H1 (cell line): ENCODE results near the gene BPIFB3. TPM values are rescaled to one million over a fixed set of nuclear protein-coding genes. Genes with fewer than 3 reads are reported as not detected.

Experiments used
- CTCF ChIA-PET: fragments of 300-600 bp; sonication (Branson Sonifier 250); formaldehyde crosslinking; loops from one replicate; lab custom pipeline; 2021; ENCODE audit not compliant: partially characterized antibody; lab: Charles Lee
- POLR2A ChIA-PET: fragments of 300-600 bp; sonication (Branson Sonifier 250); formaldehyde crosslinking; loops from one replicate; lab custom pipeline; 2021; ENCODE audit warnings: inconsistent platforms; ENCODE audit not compliant: partially characterized antibody; lab: Charles Lee
- DNase-seq, 2 experiments: peaks; one replicate each; pipeline versions ENCODE4 v3.0.0 to v3.0.0-alpha.2; 2010 to 2022; ENCODE audit warnings: low spot score in 2 of 2, low read depth in 1 of 2, mixed read lengths in 1 of 2
- FAIRE-seq: peaks from 2 replicates; lab custom pipeline; 2011; peaks lifted over from hg19 to GRCh38; lab: Jason Lieb, UNC
- H2AFZ ChIP-seq: 2 replicates; pipeline ENCODE4 v1.8.1; 2012; ENCODE audit warnings: low read length, inconsistent platforms
- H2AK5ac ChIP-seq: 2 replicates; pipeline ENCODE4 v1.6.1; 2013; ENCODE audit warnings: low read depth, low read length
- H2BK120ac ChIP-seq: replicated peaks from 2 replicates; pipeline ENCODE3; 2013; ENCODE audit warnings: low read depth, low read length, inconsistent platforms
- H2BK12ac ChIP-seq: 2 replicates; pipeline ENCODE4 v1.6.1; 2013; ENCODE audit warnings: low read depth, low read length
- H2BK15ac ChIP-seq: 2 replicates; pipeline ENCODE4 v1.6.1; 2013; ENCODE audit warnings: low read length
- H2BK20ac ChIP-seq: 2 replicates; pipeline ENCODE4 v1.6.1; 2013; ENCODE audit warnings: low read length
- H2BK5ac ChIP-seq: 2 replicates; pipeline ENCODE4 v1.6.1; 2013; ENCODE audit warnings: low read depth, low read length
- H3K14ac ChIP-seq: 2 replicates; pipeline ENCODE4 v1.6.1; 2013; ENCODE audit warnings: inconsistent platforms; ENCODE audit not compliant: insufficient read length
- H3K18ac ChIP-seq: 2 replicates; pipeline ENCODE4 v1.6.1; 2013; ENCODE audit warnings: low read length; ENCODE audit errors: extremely low read depth
- H3K23ac ChIP-seq: 2 replicates; pipeline ENCODE4 v1.6.1; 2013; ENCODE audit warnings: inconsistent platforms; ENCODE audit not compliant: insufficient read length
- H3K23me2 ChIP-seq: 2 replicates; pipeline ENCODE4 v1.6.1; 2013; ENCODE audit warnings: low read depth, low read length
- H3K27ac ChIP-seq: 2 replicates; pipeline ENCODE4 v1.6.1; 2011; ENCODE audit warnings: low read depth, low read length, inconsistent platforms
- H3K27me3 ChIP-seq, 4 experiments: replicated peaks in 1 of 4; 1 replicate in 1 of 4; 2 replicates in 3 of 4; pipeline versions ENCODE4 v1.6.1 to v1.8.1; 2011 to 2013; ENCODE audit warnings: low read length in 3 of 4, mild to moderate bottlenecking in 3 of 4, inconsistent platforms in 2 of 4, mixed read lengths in 2 of 4, moderate library complexity in 1 of 4; ENCODE audit not compliant: control insufficient read depth in 3 of 4, insufficient read depth in 3 of 4; ENCODE audit errors: extremely low read depth in 1 of 4
- H3K36me3 ChIP-seq, 4 experiments: 2 replicates each; pipeline versions ENCODE4 v1.6.1 to v1.8.1; 2011 to 2013; ENCODE audit warnings: mild to moderate bottlenecking in 4 of 4, low read length in 3 of 4, moderate library complexity in 2 of 4, control low read depth in 1 of 4, inconsistent platforms in 1 of 4; ENCODE audit not compliant: insufficient read depth in 4 of 4, control insufficient read depth in 2 of 4
- H3K4ac ChIP-seq: replicated peaks from 2 replicates; pipeline ENCODE3; 2013; ENCODE audit warnings: low read length, low read depth, mixed read lengths, inconsistent platforms; ENCODE audit not compliant: insufficient read length
- H3K4me1 ChIP-seq, 4 experiments: replicated peaks in 1 of 4; 1 replicate in 1 of 4; 2 replicates in 3 of 4; pipeline versions ENCODE4 v1.6.1 to v1.8.1; 2011 to 2013; ENCODE audit warnings: low read length in 3 of 4, inconsistent platforms in 2 of 4, mixed read lengths in 1 of 4; ENCODE audit not compliant: insufficient read depth in 4 of 4, control insufficient read depth in 3 of 4
- H3K4me2 ChIP-seq, 2 experiments: 2 replicates each; pipeline versions ENCODE4 v1.6.1 to v1.8.1; 2011 to 2013; ENCODE audit warnings: low read depth in 2 of 2, low read length in 2 of 2, control low read depth in 1 of 2, inconsistent platforms in 1 of 2, mild to moderate bottlenecking in 1 of 2; ENCODE audit not compliant: insufficient read depth in 1 of 2
- H3K4me3 ChIP-seq, 4 experiments: fragments of 200-600, 300-600 bp in 1 of 4; sonication (generic), shearing (Covaris generic), sonication (Bioruptor Twin) in 1 of 4; 2 replicates each; pipeline versions ENCODE4 v1.5.1 to v1.8.1; 2011 to 2016; ENCODE audit warnings: low read length in 4 of 4, low read depth in 3 of 4, control low read depth in 2 of 4, inconsistent platforms in 2 of 4, mild to moderate bottlenecking in 2 of 4, mixed read lengths in 1 of 4, moderate library complexity in 1 of 4; ENCODE audit not compliant: insufficient read depth in 2 of 4; ENCODE audit errors: extremely low read depth in 1 of 4
- H3K56ac ChIP-seq: replicated peaks from 2 replicates; pipeline ENCODE3; 2013; ENCODE audit warnings: low read depth, mild to moderate bottlenecking, mixed read lengths, low read length, inconsistent platforms; ENCODE audit not compliant: insufficient read length
- H3K79me1 ChIP-seq: 2 replicates; pipeline ENCODE4 v1.6.1; 2013; ENCODE audit warnings: low read depth, low read length, control low read depth
- H3K79me2 ChIP-seq, 2 experiments: 2 replicates each; pipeline versions ENCODE4 v1.6.1 to v1.8.1; 2012 to 2013; ENCODE audit warnings: low read length in 2 of 2, mild to moderate bottlenecking in 2 of 2, inconsistent platforms in 1 of 2; ENCODE audit not compliant: insufficient read depth in 2 of 2, control insufficient read depth in 1 of 2
- H3K9ac ChIP-seq, 4 experiments: replicated peaks in 1 of 4; 1 replicate in 1 of 4; 2 replicates in 3 of 4; pipeline versions ENCODE4 v1.6.1 to v1.8.1; 2011 to 2013; ENCODE audit warnings: low read depth in 3 of 4, low read length in 3 of 4, control low read depth in 2 of 4, mild to moderate bottlenecking in 2 of 4, moderate library complexity in 2 of 4, inconsistent platforms in 1 of 4; ENCODE audit errors: extremely low read depth in 1 of 4
- H3K9me3 ChIP-seq, 2 experiments: 2 replicates each; pipeline versions ENCODE4 v1.6.1 to v1.8.1; 2012 to 2013; ENCODE audit warnings: mild to moderate bottlenecking in 2 of 2, moderate library complexity in 2 of 2, control low read depth in 1 of 2, inconsistent platforms in 1 of 2, low read depth in 1 of 2, low read length in 1 of 2, mixed read lengths in 1 of 2; ENCODE audit not compliant: insufficient read depth in 2 of 2
- H4K20me1 ChIP-seq, 2 experiments: replicated peaks in 1 of 2; 2 replicates each; pipeline versions ENCODE3 to v1.8.1; 2011 to 2013; ENCODE audit warnings: inconsistent platforms in 2 of 2, low read length in 2 of 2, mild to moderate bottlenecking in 1 of 2; ENCODE audit not compliant: insufficient read depth in 2 of 2, control insufficient read depth in 1 of 2
- H4K5ac ChIP-seq: 2 replicates; pipeline ENCODE4 v1.6.1; 2013; ENCODE audit warnings: low read length, low read depth, mixed read lengths, inconsistent platforms; ENCODE audit not compliant: insufficient read length
- H4K8ac ChIP-seq: 2 replicates; pipeline ENCODE4 v1.8.0; 2013; ENCODE audit warnings: mild to moderate bottlenecking, moderate library complexity, low read length, inconsistent platforms; ENCODE audit not compliant: insufficient read depth; ENCODE audit errors: extremely low read depth
- H4K91ac ChIP-seq: replicated peaks from 2 replicates; pipeline ENCODE3; 2013; ENCODE audit warnings: low read length, mixed read lengths, inconsistent platforms; ENCODE audit not compliant: insufficient read length
- CHD2 ChIP-seq: IDR thresholded peaks from 2 replicates; pipeline ENCODE4 v1.6.1; 2012; ENCODE audit warnings: low read length, improper control_type of control experiment
- CTBP2 ChIP-seq: IDR thresholded peaks from 2 replicates; pipeline ENCODE4 v1.7.0; 2011; ENCODE audit warnings: borderline replicate concordance, mild to moderate bottlenecking, moderate library complexity, mixed read lengths, low read length; ENCODE audit not compliant: insufficient read depth, insufficient read length
- EZH2 ChIP-seq: fragments of 200-600 bp; sonication (generic); IDR thresholded peaks from 2 replicates; pipeline ENCODE4 v1.7.1; 2012; ENCODE audit warnings: low read depth, mild to moderate bottlenecking, moderate library complexity, low read length, inconsistent platforms; ENCODE audit not compliant: severe bottlenecking
- FOSL1 ChIP-seq: IDR thresholded peaks from 2 replicates; pipeline ENCODE4 v1.6.1; 2011; ENCODE audit warnings: mild to moderate bottlenecking, low read depth, low read length, moderate library complexity; ENCODE audit not compliant: insufficient read depth
- KDM5A ChIP-seq: fragments of 200-600 bp; IDR thresholded peaks from 2 replicates; pipeline ENCODE4 v1.7.1; 2012; ENCODE audit warnings: mild to moderate bottlenecking, low read length, inconsistent platforms, mixed read lengths
- PHF8 ChIP-seq: fragments of 200-600 bp; sonication (generic); conservative IDR thresholded peaks from 2 replicates; pipeline ENCODE4 v1.7.1; 2012; ENCODE audit warnings: low read depth, mild to moderate bottlenecking, inconsistent platforms, low read length, moderate library complexity
- USF2 ChIP-seq: IDR thresholded peaks from 2 replicates; pipeline ENCODE4 v1.6.1; 2011; ENCODE audit warnings: low read length, improper control_type of control experiment
- ZNF274 ChIP-seq: IDR thresholded peaks from 2 replicates; pipeline ENCODE4 v1.7.0; 2012; ENCODE audit warnings: low read length, borderline replicate concordance; ENCODE audit errors: extremely low read depth
- WGBS, 2 experiments: shearing (Covaris generic) in 1 of 2; methylation state at CpG; one replicate each; pipeline versions ENCODE4 v1.1.6 to v1.1.7; 2013 to 2015; ENCODE audit warnings: low lambda C conversion rate in 2 of 2, mixed read lengths in 2 of 2, inconsistent platforms in 1 of 2, low coverage in 1 of 2, missing lambda C conversion rate in 1 of 2; ENCODE audit not compliant: insufficient replicate concordance in 2 of 2, insufficient coverage in 1 of 2, insufficient read length in 1 of 2; ENCODE audit errors: extremely low coverage in 1 of 2, missing lambda C conversion rate in 1 of 2; 5-methylcytosine and 5-hydroxymethylcytosine counted together
- polyA plus RNA-seq, 7 experiments: library from polyadenylated mRNA; depleted of rRNA in 3 of 7; stranded (reverse) in 5 of 7; unstranded in 2 of 7; fragments of >200 nt in 5 of 7; fragments of 200-250 nt in 2 of 7; gene quantifications; 1 replicate in 5 of 7; 2 replicates in 1 of 7; 4 replicates in 1 of 7; pipeline versions ENCODE4 v1.2.1 to v1.2.3, GENCODE V29; 2011 to 2013; ENCODE audit warnings: missing spikeins in 2 of 7, mixed read lengths in 2 of 7
- total RNA-seq: library from RNA; stranded (reverse); fragmentation: NEBNext Ultra II Directional; extraction: Animal tissue kit (Norgen Biotek cat#: 25700); gene quantifications from 2 replicates; pipeline ENCODE4 v1.2.1, GENCODE V29; 2021

The BPIFB3 gene
- total and polyA plus RNA-seq, 2 of the 8 experiments (the other 6 are each of a cell fraction or from before 2014, with no cell fraction given), result not detected

- Histone ChIP-seq H2BK20ac (no peak overlapping the region), H4K5ac (no peak overlapping the region), H3K9ac (no peak overlapping the region), H2BK5ac (no peak overlapping the region), H3K4me3 (no peak overlapping the region), H3K14ac (no peak overlapping the region), H3K4me1 (peaks cover 0 to 11% (median 0%) of the 10 kb centered on the region in 4 experiments; a peak in 2 of 7 replicates), H3K4me2 (no peak overlapping the region), H3K27me3 (no peaks in the 10 kb centered on the region), H3K23ac (no peak overlapping the region), H3K36me3 (no peaks in the 10 kb centered on the region), H3K18ac (no peak overlapping the region), H2BK12ac (no peak overlapping the region), H4K20me1 (peaks cover 0 to 2% of the 10 kb centered on the region in 2 experiments), H3K23me2 (no peaks in the 10 kb centered on the region), H2BK15ac (0 out of 2 replicates have a peak overlapping the region, but pooled peaks have one; percentile 21), H3K79me1 (no peaks in the 10 kb centered on the region), H4K8ac (no peak overlapping the region), H3K56ac (no peak overlapping the region), H2BK120ac (no peak overlapping the region), H2AK5ac (no peak overlapping the region), H3K79me2 (no peaks in the 10 kb centered on the region), H2AFZ (no peak overlapping the region), H3K4ac (no peak overlapping the region), H3K27ac (no peak overlapping the region), H3K9me3 (no peaks in the 10 kb centered on the region), H4K91ac (no peak overlapping the region)
- POLR2A ChIA-PET, result no interaction called here
- 90% methylated on average over 12 of the region's 12 CpGs; no CpG with 5 or more reads in 1 of the 2 experiments for WGBS, 2 experiments
- TF ChIP-seq CTBP2 (no peak), ZNF274 (no peak), CHD2 (no peak), KDM5A (no peak), EZH2 (no peak), PHF8 (no peak), USF2 (no peak), FOSL1 (no peak)
- CTCF ChIA-PET, result interaction anchor here (0.6 to 11.8 kb wide), 10 partner anchors 8 to 268 kb away, joined by 3 to 86 read pairs (median 4); partner anchors contain the start of genes BPIFB2 and SUN5
- DNase-seq (no peak), FAIRE-seq (no peak)
Measured at GRCh38 chr20:33013701-33014326, 39.9 kb upstream of the BPIFB3 start.
